Small intestine (tissue), 7 donors: ENCODE measurements around the gene SPECC1. TPM values are rescaled to one million over a fixed set of nuclear protein-coding genes. Genes with fewer than 3 reads are reported as not detected.
A peak's percentile ranks its signal among the peaks of the same experiment; 100 is the strongest.

Experiments used
- DNase-seq, 2 donors: peaks; one replicate each; pipeline versions ENCODE4 v3.0.0 to v3.0.0-alpha.2; 2013
- FAIRE-seq: peaks from 2 replicates; lab custom pipeline; 2012; peaks lifted over from hg19 to GRCh38; lab: Jason Lieb, UNC
- H3K27ac ChIP-seq, 3 donors: one replicate each; pipeline ENCODE4 v1.5.1; 2013; ENCODE audit warnings: low read length in 2 of 3, mild to moderate bottlenecking in 2 of 3, control low read depth in 1 of 3, inconsistent platforms in 1 of 3, low read depth in 1 of 3, moderate library complexity in 1 of 3
- H3K27me3 ChIP-seq, 3 donors: one replicate each; pipeline ENCODE4 v1.6.1; 2013; ENCODE audit warnings: low read length in 3 of 3, inconsistent platforms in 1 of 3; ENCODE audit not compliant: control insufficient read depth in 3 of 3, insufficient read depth in 3 of 3
- H3K36me3 ChIP-seq, 3 donors: one replicate each; pipeline ENCODE4 v1.6.1; 2013; ENCODE audit warnings: low read length in 3 of 3, inconsistent platforms in 1 of 3, low read depth in 1 of 3, mild to moderate bottlenecking in 1 of 3, moderate library complexity in 1 of 3; ENCODE audit not compliant: control insufficient read depth in 3 of 3, insufficient read depth in 2 of 3
- H3K4me1 ChIP-seq, 3 donors: one replicate each; pipeline ENCODE4 v1.6.1; 2013; ENCODE audit warnings: low read length in 2 of 3, inconsistent platforms in 1 of 3, low read depth in 1 of 3, mild to moderate bottlenecking in 1 of 3, moderate library complexity in 1 of 3; ENCODE audit not compliant: control insufficient read depth in 3 of 3, insufficient read depth in 2 of 3
- H3K4me3 ChIP-seq, 3 donors: one replicate each; pipeline ENCODE4 v1.5.1; 2013; ENCODE audit warnings: low read length in 3 of 3, control low read depth in 1 of 3, inconsistent platforms in 1 of 3, low read depth in 1 of 3, mild to moderate bottlenecking in 1 of 3, moderate library complexity in 1 of 3
- H3K9me3 ChIP-seq, 2 donors: one replicate each; pipeline ENCODE4 v1.6.1; 2013; ENCODE audit warnings: low read depth in 1 of 2, low read length in 1 of 2; ENCODE audit not compliant: control insufficient read depth in 2 of 2, insufficient read depth in 1 of 2
- WGBS, 3 donors: extraction: QIAGEN DNeasy Blood & Tissue Kit; methylation state at CpG; one replicate each; pipeline ENCODE4 v1.1.7; 2013; 5-methylcytosine and 5-hydroxymethylcytosine counted together
- polyA plus RNA-seq, 4 donors: library from polyadenylated mRNA; stranded (reverse) in 3 of 4; unstranded in 1 of 4; fragments of 200-250 nt in 3 of 4; fragments of 120-200 nt in 1 of 4; gene quantifications; one replicate each; pipeline versions ENCODE4 v1.2.1 to v1.2.3, GENCODE V29; 2013
- donor health status: healthy with polysubstance abuse.
- donor health status: control.
- donor health status: control.
- donor health status: Bipolar disorder and iron deficiency.
- donor health status: healthy.

The SPECC1 gene
- polyA plus RNA-seq, 4 donors, result 13.7 to 38.9 (median 32.8) TPM

- H3K27ac ChIP-seq, result no peak overlapping the region
- no peak for FAIRE-seq
- H3K27me3 ChIP-seq, result peaks cover 0 to 5% (median 0%) of the 10 kb centered on the region in 3 donors
- no peaks in the 10 kb centered on the region for H3K9me3 ChIP-seq
- peaks cover 0 to 9% (median 5%) of the 10 kb centered on the region in 3 donors for H3K4me1 ChIP-seq
- WGBS, 3 donors, result 89 to 95% (median 91%) methylated on average over 13 of the region's 13 CpGs
- peaks cover 0 to 9% (median 0%) of the 10 kb centered on the region in 3 donors for H3K36me3 ChIP-seq
- no peak for DNase-seq
- no peak overlapping the region for H3K4me3 ChIP-seq
Observed at GRCh38 chr17:19978805-19979211, 30.4 kb upstream of the SPECC1 start.

- no peak overlapping the region for H3K27ac ChIP-seq
- peaks cover 0 to 4% (median 0%) of the 10 kb centered on the region in 3 donors for H3K36me3 ChIP-seq
- FAIRE-seq (no peak), DNase-seq (no peak)
- whole genome bisulfite sequencing, 3 donors, result 76 to 85% (median 81%) methylated on average over 43 of the region's 43 CpGs
- peaks cover 0 to 7% (median 5%) of the 10 kb centered on the region in 3 donors for H3K4me1 ChIP-seq
- H3K9me3 ChIP-seq, result no peaks in the 10 kb centered on the region
- H3K4me3 ChIP-seq, result no peak overlapping the region
- peaks cover 0 to 5% (median 0%) of the 10 kb centered on the region in 3 donors for H3K27me3 ChIP-seq
Observed at GRCh38 chr17:19979917-19980770, 29.0 kb upstream of the SPECC1 start.

- WGBS, 3 donors, result 67 to 70% (median 69%) methylated on average over 13 of the region's 13 CpGs
- FAIRE-seq, result no peak
- no peak overlapping the region for H3K4me3 ChIP-seq
- no peak for DNase-seq
- H3K27me3 ChIP-seq, result no peaks in the 10 kb centered on the region
- no peak overlapping the region for H3K27ac ChIP-seq
- no peaks in the 10 kb centered on the region for H3K9me3 ChIP-seq
- H3K36me3 ChIP-seq, result no peaks in the 10 kb centered on the region
- no peaks in the 10 kb centered on the region for H3K4me1 ChIP-seq
Observed at GRCh38 chr17:19986941-19987861, 22.0 kb upstream of the SPECC1 start.

GRCh38 chr17:19987897-19988296 is 21.3 kb upstream of the SPECC1 start:
- no peak for FAIRE-seq
- no peaks in the 10 kb centered on the region for H3K36me3 ChIP-seq
- no peaks in the 10 kb centered on the region for H3K4me1 ChIP-seq
- no peak for DNase-seq
- WGBS, 3 donors, result 58 to 74% (median 72%) methylated on average over 1 of the region's 1 CpG
- H3K27me3 ChIP-seq, result no peaks in the 10 kb centered on the region
- no peak overlapping the region for H3K4me3 ChIP-seq
- H3K9me3 ChIP-seq, result no peaks in the 10 kb centered on the region
- no peak overlapping the region for H3K27ac ChIP-seq

GRCh38 chr17:19991252-19991885 is 17.8 kb upstream of the SPECC1 start:
- H3K4me3 ChIP-seq, result no peak overlapping the region
- no peak overlapping the region for H3K27ac ChIP-seq
- H3K9me3 ChIP-seq, result no peaks in the 10 kb centered on the region
- H3K4me1 ChIP-seq, result no peaks in the 10 kb centered on the region
- WGBS, 3 donors, result 16 to 43% (median 40%) methylated on average over 4 of the region's 4 CpGs
- FAIRE-seq (no peak), DNase-seq (no peak)
- H3K36me3 ChIP-seq, result no peaks in the 10 kb centered on the region
- H3K27me3 ChIP-seq, result peaks cover 0 to under 1% (median 0%) of the 10 kb centered on the region in 3 donors

GRCh38 chr17:19992803-19993713 is 16.1 kb upstream of the SPECC1 start:
- no peak overlapping the region for H3K27ac ChIP-seq
- DNase-seq (peak; percentile 84 to 92), FAIRE-seq (no peak)
- no peaks in the 10 kb centered on the region for H3K4me1 ChIP-seq
- H3K9me3 ChIP-seq, result no peaks in the 10 kb centered on the region
- no peak overlapping the region for H3K4me3 ChIP-seq
- no peaks in the 10 kb centered on the region for H3K36me3 ChIP-seq
- 21 to 28% (median 22%) methylated on average over 24 of the region's 24 CpGs for WGBS, 3 donors
- peaks cover 0 to 4% (median 0%) of the 10 kb centered on the region in 3 donors for H3K27me3 ChIP-seq

GRCh38 chr17:19996086-19996485 is 13.1 kb upstream of the SPECC1 start:
- Histone ChIP-seq H3K36me3 (no peaks in the 10 kb centered on the region), H3K4me3 (no peak overlapping the region), H3K4me1 (no peaks in the 10 kb centered on the region), H3K27ac (no peak overlapping the region), H3K27me3 (peaks cover 0 to 4% (median 0%) of the 10 kb centered on the region in 3 donors), H3K9me3 (no peaks in the 10 kb centered on the region)
- WGBS, 3 donors, result 35 to 83% (median 62%) methylated on average over 1 of the region's 1 CpG
- no peak for FAIRE-seq
- DNase-seq, result no peak
